OCI-LY3 (cell line): Measurements from ENCODE around the gene DAP3.
"Not testable (repeated sequence)": the region's sequence is repeated elsewhere in the genome, so short reads cannot be mapped to it uniquely, and the experiment has no call there.

Source experiments
- H2AFZ ChIP-seq: fragments of 200-600, 300-600 bp; shearing (Covaris generic); 2 replicates; pipeline ENCODE4 v1.6.0; 2014; ENCODE audit warnings: antibody characterized with exemption, low read depth, low read length
- H3K27ac ChIP-seq: fragments of 200-600, 300-600 bp; sonication (generic); 2 replicates; pipeline ENCODE4 v1.5.1; 2014; ENCODE audit warnings: mild to moderate bottlenecking, low read length, moderate library complexity, mixed read lengths
- H3K27me3 ChIP-seq: fragments of 200-600, 300-600 bp; sonication (generic); 2 replicates; pipeline ENCODE4 v1.6.1; 2014; ENCODE audit warnings: low read depth, low read length, mixed read lengths
- H3K36me3 ChIP-seq: fragments of 200-600, 300-600 bp; sonication (generic); replicated peaks from 2 replicates; pipeline ENCODE3; 2014; ENCODE audit warnings: low read depth, low read length, mixed read lengths
- H3K4me1 ChIP-seq: fragments of 300-600, 200-600 bp; sonication (generic); 2 replicates; pipeline ENCODE4 v1.6.1; 2014; ENCODE audit warnings: low read length, mixed read lengths
- H3K4me2 ChIP-seq: fragments of 200-600, 300-600 bp; sonication (generic); 2 replicates; pipeline ENCODE4 v1.6.1; 2014; ENCODE audit warnings: low read length, mixed read lengths
- H3K4me3 ChIP-seq: fragments of 300-600, 200-600 bp; sonication (generic); 2 replicates; pipeline ENCODE4 v1.5.1; 2014; ENCODE audit warnings: antibody characterized with exemption, mild to moderate bottlenecking, low read length, moderate library complexity
- H3K79me2 ChIP-seq: fragments of 300-600, 200-600 bp; shearing (Covaris generic); 2 replicates; pipeline ENCODE4 v1.6.1; 2014; ENCODE audit warnings: mild to moderate bottlenecking, low read length, mixed read lengths
- H3K9ac ChIP-seq: fragments of 300-600, 200-600 bp; shearing (Covaris generic); 2 replicates; pipeline ENCODE4 v1.6.0; 2014; ENCODE audit warnings: mild to moderate bottlenecking, low read length, moderate library complexity
- H3K9me3 ChIP-seq: fragments of 200-600, 300-600 bp; shearing (Covaris generic); 2 replicates; pipeline ENCODE4 v1.6.1; 2014; ENCODE audit warnings: low read length, mixed read lengths; ENCODE audit not compliant: insufficient read depth
- H4K20me1 ChIP-seq: fragments of 200-600, 300-600 bp; sonication (generic); 2 replicates; pipeline ENCODE4 v1.6.1; 2016; ENCODE audit warnings: low read length, mixed read lengths; ENCODE audit not compliant: insufficient read depth
- EZH2phosphoT487 ChIP-seq: fragments of 200-600 bp; shearing (Covaris generic); IDR thresholded peaks from 2 replicates; pipeline ENCODE4 v1.6.1; 2018; ENCODE audit warnings: antibody characterized with exemption, mixed run types, low read depth
- TF ChIP-seq, protein P1 (sequence below): fragments of 200-600, 300-600 bp; sonication (generic); IDR thresholded peaks from 2 replicates; pipeline ENCODE4 v1.5.1; 2014; ENCODE audit warnings: antibody characterized with exemption, low read length, low read depth

Gene DAP3

DNA sequence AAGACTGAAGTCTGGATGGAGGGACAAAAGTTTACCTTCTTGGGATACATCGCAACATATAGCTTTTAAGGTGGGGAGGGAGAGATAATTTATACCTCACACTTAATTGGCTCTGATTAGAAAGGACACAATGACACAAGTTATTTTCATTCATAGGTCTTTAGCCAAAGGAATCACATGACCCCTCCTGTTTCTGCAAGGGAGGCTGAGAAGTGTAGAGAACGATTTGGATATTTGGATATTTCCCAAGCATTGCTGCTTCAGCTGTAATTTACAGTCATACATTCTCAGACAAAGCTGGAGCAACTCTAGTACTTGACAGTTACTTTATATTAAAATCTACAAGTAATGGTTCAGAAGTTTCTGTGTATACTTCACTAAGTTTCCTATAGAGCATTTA is 24.2 kb downstream of the DAP3 start:
- no peak overlapping the region for H3K9ac ChIP-seq
- no peaks in the 10 kb centered on the region for H4K20me1 ChIP-seq
- no peak overlapping the region for H3K4me3 ChIP-seq
- TF ChIP-seq, protein P1, sequence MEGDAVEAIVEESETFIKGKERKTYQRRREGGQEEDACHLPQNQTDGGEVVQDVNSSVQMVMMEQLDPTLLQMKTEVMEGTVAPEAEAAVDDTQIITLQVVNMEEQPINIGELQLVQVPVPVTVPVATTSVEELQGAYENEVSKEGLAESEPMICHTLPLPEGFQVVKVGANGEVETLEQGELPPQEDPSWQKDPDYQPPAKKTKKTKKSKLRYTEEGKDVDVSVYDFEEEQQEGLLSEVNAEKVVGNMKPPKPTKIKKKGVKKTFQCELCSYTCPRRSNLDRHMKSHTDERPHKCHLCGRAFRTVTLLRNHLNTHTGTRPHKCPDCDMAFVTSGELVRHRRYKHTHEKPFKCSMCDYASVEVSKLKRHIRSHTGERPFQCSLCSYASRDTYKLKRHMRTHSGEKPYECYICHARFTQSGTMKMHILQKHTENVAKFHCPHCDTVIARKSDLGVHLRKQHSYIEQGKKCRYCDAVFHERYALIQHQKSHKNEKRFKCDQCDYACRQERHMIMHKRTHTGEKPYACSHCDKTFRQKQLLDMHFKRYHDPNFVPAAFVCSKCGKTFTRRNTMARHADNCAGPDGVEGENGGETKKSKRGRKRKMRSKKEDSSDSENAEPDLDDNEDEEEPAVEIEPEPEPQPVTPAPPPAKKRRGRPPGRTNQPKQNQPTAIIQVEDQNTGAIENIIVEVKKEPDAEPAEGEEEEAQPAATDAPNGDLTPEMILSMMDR: no peak
- no peak for TF ChIP-seq EZH2phosphoT487
- H3K4me1 ChIP-seq: peaks cover 34% of the 10 kb centered on the region
- no peaks in the 10 kb centered on the region for H3K9me3 ChIP-seq
- no peaks in the 10 kb centered on the region for H3K27me3 ChIP-seq
- H3K36me3 ChIP-seq: peaks cover 22% of the 10 kb centered on the region
- no peak overlapping the region for H3K4me2 ChIP-seq
- no peak overlapping the region for H2AFZ ChIP-seq
- H3K79me2 ChIP-seq: peaks cover 59% of the 10 kb centered on the region
- H3K27ac ChIP-seq: peak overlapping the region; percentile 26; the same call in 1 of the 2 replicates

DNA sequence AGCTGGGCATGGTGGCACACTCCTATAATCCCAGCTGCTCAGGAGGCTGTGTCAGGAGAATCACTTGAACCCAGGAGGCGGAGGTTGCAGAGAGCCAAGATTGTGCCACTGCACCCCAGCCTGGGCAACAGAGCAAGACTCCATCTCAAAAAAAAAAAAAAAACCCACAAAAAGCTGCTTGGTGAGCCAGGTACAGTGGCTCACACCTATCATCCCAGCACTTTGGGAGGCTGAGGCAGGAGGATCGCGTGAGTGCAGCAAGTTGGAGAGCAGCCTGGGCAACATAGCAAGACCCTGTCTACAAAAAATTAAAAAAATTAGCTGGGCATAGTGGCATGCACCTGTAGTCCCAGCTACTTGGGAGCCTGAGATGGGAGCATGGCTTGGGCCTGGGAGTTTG is 26.2 kb downstream of the DAP3 start:
- H3K4me2 ChIP-seq: peak overlapping the region; percentile 87
- H4K20me1 ChIP-seq, H3K9me3 ChIP-seq, H2AFZ ChIP-seq, H3K27me3 ChIP-seq: not testable (repeated sequence)
- H3K4me3 ChIP-seq: peak overlapping the region; percentile 62; the same call in 1 of the 2 replicates
- peak overlapping the region; percentile 88 for H3K27ac ChIP-seq
- H3K79me2 ChIP-seq: peaks cover 53% of the 10 kb centered on the region
- peak overlapping the region; percentile 41; the same call in 1 of the 2 replicates for H3K9ac ChIP-seq
- H3K36me3 ChIP-seq: peaks cover 11% of the 10 kb centered on the region
- H3K4me1 ChIP-seq: peaks cover 34% of the 10 kb centered on the region

DNA sequence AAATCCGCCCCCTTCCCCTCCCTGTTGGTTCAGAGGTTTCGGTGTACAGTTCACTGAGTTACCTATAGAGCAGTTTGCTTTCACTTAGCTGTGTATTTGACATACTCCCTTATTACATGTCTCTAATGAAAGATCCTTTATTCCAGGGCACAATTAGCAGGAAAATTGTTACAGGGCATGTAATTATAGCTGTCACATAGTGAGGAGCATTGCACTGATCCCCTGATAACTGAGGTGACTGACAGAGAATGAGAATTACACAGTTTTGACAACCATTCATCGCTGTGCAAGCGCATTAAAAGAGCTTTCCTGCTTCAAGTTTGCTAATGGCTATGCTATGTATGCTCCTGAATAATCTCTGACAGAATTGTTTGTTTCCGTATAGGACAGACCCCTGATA is 26.9 kb downstream of the DAP3 start:
- TF ChIP-seq, protein P1: no peak
- no peak for TF ChIP-seq EZH2phosphoT487
- H2AFZ ChIP-seq: no peak overlapping the region
- peaks cover 34% of the 10 kb centered on the region for H3K4me1 ChIP-seq
- no peaks in the 10 kb centered on the region for H4K20me1 ChIP-seq
- H3K4me3 ChIP-seq: peak overlapping the region; percentile 62
- peak overlapping the region; percentile 41 for H3K9ac ChIP-seq
- H3K27ac ChIP-seq: peak overlapping the region; percentile 88
- H3K36me3 ChIP-seq: peaks cover 11% of the 10 kb centered on the region
- H3K27me3 ChIP-seq: no peaks in the 10 kb centered on the region
- peaks cover 53% of the 10 kb centered on the region for H3K79me2 ChIP-seq
- no peaks in the 10 kb centered on the region for H3K9me3 ChIP-seq
- peak overlapping the region; percentile 87 for H3K4me2 ChIP-seq

DNA sequence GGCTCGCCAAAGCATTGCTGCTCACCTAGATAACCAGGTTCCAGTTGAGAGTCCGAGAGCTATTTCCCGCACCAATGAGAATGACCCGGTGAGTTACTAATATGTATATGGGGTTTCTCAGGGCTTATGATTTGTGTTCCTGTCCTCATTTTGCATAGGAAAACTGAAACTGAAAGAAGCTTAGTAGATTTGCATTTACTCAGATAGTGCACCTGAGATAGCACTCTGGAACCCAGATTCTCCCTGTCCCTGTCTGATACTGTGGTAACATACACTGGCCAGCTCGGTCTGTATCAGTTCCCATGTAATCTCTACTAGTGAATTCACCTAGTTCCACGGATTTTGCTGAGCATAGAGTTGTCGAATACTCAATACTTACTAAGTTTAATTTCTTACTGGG is 28.1 kb downstream of the DAP3 start:
- Histone ChIP-seq H3K27me3 (no peaks in the 10 kb centered on the region), H3K4me3 (peak overlapping the region; percentile 56), H3K36me3 (peaks cover 17% of the 10 kb centered on the region), H3K4me1 (peaks cover 34% of the 10 kb centered on the region), H3K9me3 (no peaks in the 10 kb centered on the region), H3K79me2 (peaks cover 55% of the 10 kb centered on the region), H4K20me1 (no peaks in the 10 kb centered on the region), H3K27ac (peak overlapping the region; percentile 88), H2AFZ (no peak overlapping the region), H3K9ac (peak overlapping the region; percentile 42; the same call in 1 of the 2 replicates), H3K4me2 (peak overlapping the region; percentile 73)
- TF ChIP-seq EZH2phosphoT487: no peak
- TF ChIP-seq, protein P1: no peak

DNA sequence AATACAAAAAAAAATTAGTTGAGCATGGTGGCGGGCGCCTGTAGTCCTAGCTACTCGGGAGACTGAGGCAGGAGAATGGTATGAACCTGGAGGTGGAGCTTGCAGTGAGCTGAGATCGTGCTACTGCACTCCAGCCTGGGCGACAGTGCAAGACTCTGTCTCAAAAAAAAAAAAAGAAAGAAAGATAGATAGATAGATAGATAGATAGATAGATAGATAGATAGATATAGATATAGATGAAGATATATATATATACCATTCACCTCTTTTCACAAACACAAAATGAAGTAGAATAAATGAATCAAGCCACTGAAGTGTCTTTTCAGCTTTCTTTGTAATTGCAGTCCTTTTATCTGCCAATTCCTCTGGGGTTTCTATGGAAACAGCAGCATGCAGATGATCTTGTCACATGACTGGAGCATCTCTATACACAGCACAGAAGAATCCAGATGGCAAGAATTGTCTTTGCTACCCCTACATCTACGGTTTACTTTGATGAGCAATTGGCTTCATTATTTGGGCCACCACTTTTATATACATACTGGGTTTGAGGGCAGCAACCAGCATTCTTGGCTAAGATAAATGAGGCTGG is 29.7 kb downstream of the DAP3 start:
- not testable (repeated sequence) for H3K4me3 ChIP-seq, H3K9me3 ChIP-seq, H3K27ac ChIP-seq, H4K20me1 ChIP-seq, H3K9ac ChIP-seq, H3K4me2 ChIP-seq, H2AFZ ChIP-seq, H3K27me3 ChIP-seq
- Histone ChIP-seq H3K4me1 (peaks cover 34% of the 10 kb centered on the region), H3K79me2 (peaks cover 52% of the 10 kb centered on the region), H3K36me3 (peaks cover 25% of the 10 kb centered on the region)
